A549 (cell line): ENCODE results near the gene SPOCK2.

ENCODE experiments used
- CTCF ChIP-seq: fragments of >200 bp; sonication (Bioruptor Twin); formaldehyde crosslinking; IDR thresholded peaks from 3 replicates; pipeline ENCODE4 v1.5.1; 2016
- HOXA7 ChIP-seq: fragments of 250-450 bp; sonication (Bioruptor Pico); IDR thresholded peaks from 2 replicates; pipeline ENCODE4 v1.5.0; 2020; ENCODE audit warnings: mild to moderate bottlenecking, moderate library complexity
- MYC ChIP-seq: IDR thresholded peaks from 2 replicates; pipeline ENCODE4 v1.6.1; 2012; ENCODE audit warnings: mild to moderate bottlenecking, inconsistent platforms, low read length, improper control_type of control experiment, borderline replicate concordance

GRCh38 chr10:72105098-72105475 lies 16.7 kb upstream of the SPOCK2 start:
- TF ChIP-seq CTCF (no peak), MYC (no peak), HOXA7 (CRISPR knock-in tag) (no peak)
